ENCODE data around the gene ARMS2.

Gene ARMS2

GRCh38 chr10:122484276-122485060, 30.0 kb downstream of the ARMS2 start:
- no peak overlapping the region for H3K4me2 ChIP-seq (ENCODE audit: insufficient read depth, low read length)
- no peaks in the 10 kb centered on the region for H4K20me1 ChIP-seq (ENCODE audit: insufficient read depth, low read length)
- no peak for DNase-seq
- TF ChIP-seq EZH2 (IDR thresholded peaks at IDR 0.05; ENCODE audit: borderline replicate concordance, low read depth, low read length, severe bottlenecking) (no peak), CTCF (IDR thresholded peaks at IDR 0.05; ENCODE audit: borderline replicate concordance, extremely low read depth, low read length, poor library complexity, severe bottlenecking) (no peak)
- H3K79me2 ChIP-seq (ENCODE audit: insufficient read depth, low read length): no peaks in the 10 kb centered on the region
- H3K9me3 ChIP-seq (ENCODE audit: insufficient read depth, low read length, severe bottlenecking): peaks cover 2% of the 10 kb centered on the region
- no peaks in the 10 kb centered on the region for H3K36me3 ChIP-seq (ENCODE audit: insufficient read depth, low read length)
- no peak overlapping the region for H3K9ac ChIP-seq (ENCODE audit: low read depth, low read length)
- H2AFZ ChIP-seq (ENCODE audit: low read depth, low read length): no peak overlapping the region
- H3K4me1 ChIP-seq (ENCODE audit: insufficient read depth, low read length): no peaks in the 10 kb centered on the region
- H3K27ac ChIP-seq (ENCODE audit: low read length): no peak overlapping the region
- H3K27me3 ChIP-seq (ENCODE audit: insufficient read depth, low read length, poor library complexity): peaks cover 6% of the 10 kb centered on the region
- H3K4me3 ChIP-seq (ENCODE audit: low read depth in 1 of 2, low read length in 2 of 2): no peak overlapping the region
- no peak for ATAC-seq (ENCODE audit: insufficient read depth, low read depth)

GRCh38 chr10:122485670-122486069, 31.2 kb downstream of the ARMS2 start:
- no peak for ATAC-seq (ENCODE audit: insufficient read depth, low read depth)

GRCh38 chr10:122486406-122487080, 32.1 kb downstream of the ARMS2 start:
- no peak overlapping the region for H3K27ac ChIP-seq (ENCODE audit: low read length)
- TF ChIP-seq EZH2 (IDR thresholded peaks at IDR 0.05; ENCODE audit: borderline replicate concordance, low read depth, low read length, severe bottlenecking) (no peak), CTCF (IDR thresholded peaks at IDR 0.05; ENCODE audit: borderline replicate concordance, extremely low read depth, low read length, poor library complexity, severe bottlenecking) (no peak)
- no peak for DNase-seq
- H3K4me1 ChIP-seq (ENCODE audit: insufficient read depth, low read length): no peaks in the 10 kb centered on the region
- H2AFZ ChIP-seq (ENCODE audit: low read depth, low read length): no peak overlapping the region
- no peaks in the 10 kb centered on the region for H3K79me2 ChIP-seq (ENCODE audit: insufficient read depth, low read length)
- no peak for ATAC-seq (ENCODE audit: insufficient read depth, low read depth)
- no peaks in the 10 kb centered on the region for H4K20me1 ChIP-seq (ENCODE audit: insufficient read depth, low read length)
- no peak overlapping the region for H3K9ac ChIP-seq (ENCODE audit: low read depth, low read length)
- peaks cover 6% of the 10 kb centered on the region for H3K27me3 ChIP-seq (ENCODE audit: insufficient read depth, low read length, poor library complexity)
- H3K4me2 ChIP-seq (ENCODE audit: insufficient read depth, low read length): no peak overlapping the region
- H3K4me3 ChIP-seq (ENCODE audit: low read depth in 1 of 2, low read length in 2 of 2): no peak overlapping the region
- H3K36me3 ChIP-seq (ENCODE audit: insufficient read depth, low read length): no peaks in the 10 kb centered on the region
- H3K9me3 ChIP-seq (ENCODE audit: insufficient read depth, low read length, severe bottlenecking): no peaks in the 10 kb centered on the region

More at GRCh38 chr10:122485670-122486069, 31.2 kb downstream of the ARMS2 start:
- DNase-seq: no peak
- Histone ChIP-seq H3K79me2 (ENCODE audit: insufficient read depth, low read length) (no peaks in the 10 kb centered on the region), H3K27me3 (ENCODE audit: insufficient read depth, low read length, poor library complexity) (peaks cover 6% of the 10 kb centered on the region), H3K4me3 (ENCODE audit: low read depth in 1 of 2, low read length in 2 of 2) (no peak overlapping the region), H3K9me3 (ENCODE audit: insufficient read depth, low read length, severe bottlenecking) (peaks cover 2% of the 10 kb centered on the region), H2AFZ (ENCODE audit: low read depth, low read length) (no peak overlapping the region), H3K27ac (ENCODE audit: low read length) (no peak overlapping the region), H4K20me1 (ENCODE audit: insufficient read depth, low read length) (no peaks in the 10 kb centered on the region), H3K4me1 (ENCODE audit: insufficient read depth, low read length) (no peaks in the 10 kb centered on the region), H3K9ac (ENCODE audit: low read depth, low read length) (no peak overlapping the region), H3K36me3 (ENCODE audit: insufficient read depth, low read length) (no peaks in the 10 kb centered on the region), H3K4me2 (ENCODE audit: insufficient read depth, low read length) (no peak overlapping the region)
- TF ChIP-seq CTCF (IDR thresholded peaks at IDR 0.05; ENCODE audit: borderline replicate concordance, extremely low read depth, low read length, poor library complexity, severe bottlenecking) (no peak), EZH2 (IDR thresholded peaks at IDR 0.05; ENCODE audit: borderline replicate concordance, low read depth, low read length, severe bottlenecking) (no peak)
